Neural crest cell (in vitro differentiated cells): ENCODE results near the gene IL1A. TPM values are rescaled to one million over a fixed set of nuclear protein-coding genes. Genes with fewer than 3 reads are reported as not detected.

Experiments
- DNase-seq: peaks from one replicate; pipeline ENCODE4 v3.0.0; 2021; ENCODE audit warnings: low read depth, mixed read lengths, low spot score
- H3K27ac Mint-ChIP-seq: one replicate; pipeline ENCODE4 v1.8.0; 2021; ENCODE audit warnings: mild to moderate bottlenecking, mixed read lengths; ENCODE audit not compliant: unreplicated experiment
- H3K27me3 Mint-ChIP-seq: 2 replicates; pipeline ENCODE4 v1.8.0; 2021; ENCODE audit warnings: low read depth, mild to moderate bottlenecking, mixed read lengths
- H3K36me3 Mint-ChIP-seq: 2 replicates; pipeline ENCODE4 v1.8.0; 2021; ENCODE audit warnings: low read depth, mild to moderate bottlenecking, mixed read lengths
- H3K4me1 Mint-ChIP-seq: 2 replicates; pipeline ENCODE4 v1.8.0; 2021; ENCODE audit warnings: mixed read lengths
- H3K4me3 Mint-ChIP-seq: one replicate; pipeline ENCODE4 v1.8.0; 2021; ENCODE audit warnings: mild to moderate bottlenecking, mixed read lengths
- H3K9me3 Mint-ChIP-seq: 2 replicates; pipeline ENCODE4 v1.8.0; 2021; ENCODE audit warnings: mixed read lengths
- total RNA-seq: library from RNA; stranded (reverse); gene quantifications from 2 replicates; pipeline ENCODE4 v1.2.1, GENCODE V29; 2021
- TF ChIP-seq, protein P1 (sequence below): fragments of 200-600 bp; sonication (generic); conservative IDR thresholded peaks from 2 replicates; pipeline ENCODE4 v1.5.0; 2021; ENCODE audit warnings: antibody characterized with exemption, mild to moderate bottlenecking

The IL1A gene
- total RNA-seq, 1 donor from 2014 or later, result not detected

- Mint-ChIP-seq H3K9me3 (no peaks in the 10 kb centered on the region), H3K27ac (no peak overlapping the region), H3K4me3 (peak overlapping the region; percentile 100), H3K36me3 (no peaks in the 10 kb centered on the region), H3K4me1 (peaks cover 30% of the 10 kb centered on the region), H3K27me3 (no peaks in the 10 kb centered on the region)
- TF ChIP-seq, protein P1, sequence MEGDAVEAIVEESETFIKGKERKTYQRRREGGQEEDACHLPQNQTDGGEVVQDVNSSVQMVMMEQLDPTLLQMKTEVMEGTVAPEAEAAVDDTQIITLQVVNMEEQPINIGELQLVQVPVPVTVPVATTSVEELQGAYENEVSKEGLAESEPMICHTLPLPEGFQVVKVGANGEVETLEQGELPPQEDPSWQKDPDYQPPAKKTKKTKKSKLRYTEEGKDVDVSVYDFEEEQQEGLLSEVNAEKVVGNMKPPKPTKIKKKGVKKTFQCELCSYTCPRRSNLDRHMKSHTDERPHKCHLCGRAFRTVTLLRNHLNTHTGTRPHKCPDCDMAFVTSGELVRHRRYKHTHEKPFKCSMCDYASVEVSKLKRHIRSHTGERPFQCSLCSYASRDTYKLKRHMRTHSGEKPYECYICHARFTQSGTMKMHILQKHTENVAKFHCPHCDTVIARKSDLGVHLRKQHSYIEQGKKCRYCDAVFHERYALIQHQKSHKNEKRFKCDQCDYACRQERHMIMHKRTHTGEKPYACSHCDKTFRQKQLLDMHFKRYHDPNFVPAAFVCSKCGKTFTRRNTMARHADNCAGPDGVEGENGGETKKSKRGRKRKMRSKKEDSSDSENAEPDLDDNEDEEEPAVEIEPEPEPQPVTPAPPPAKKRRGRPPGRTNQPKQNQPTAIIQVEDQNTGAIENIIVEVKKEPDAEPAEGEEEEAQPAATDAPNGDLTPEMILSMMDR, result no peak
- no peak for DNase-seq
Measured at GRCh38 chr2:112765251-112765650, 19.0 kb downstream of the IL1A start.

- DNase-seq, result peak; percentile 85
- Mint-ChIP-seq H3K4me1 (peaks cover 30% of the 10 kb centered on the region), H3K4me3 (peak within 1 kb of the TSS; percentile 100), H3K27me3 (no peaks in the 10 kb centered on the region), H3K27ac (peak within 1 kb of the TSS; percentile 98), H3K9me3 (no peaks in the 10 kb centered on the region), H3K36me3 (no peaks in the 10 kb centered on the region)
- TF ChIP-seq, protein P1, result no peak
Measured at GRCh38 chr2:112764071-112765044, 19.9 kb downstream of the IL1A start, which contains the start of gene CKAP2L. CKAP2L (minus strand) TSS chr2:112764609; CDS start chr2:112764598, 11 bp downstream.

DNA sequence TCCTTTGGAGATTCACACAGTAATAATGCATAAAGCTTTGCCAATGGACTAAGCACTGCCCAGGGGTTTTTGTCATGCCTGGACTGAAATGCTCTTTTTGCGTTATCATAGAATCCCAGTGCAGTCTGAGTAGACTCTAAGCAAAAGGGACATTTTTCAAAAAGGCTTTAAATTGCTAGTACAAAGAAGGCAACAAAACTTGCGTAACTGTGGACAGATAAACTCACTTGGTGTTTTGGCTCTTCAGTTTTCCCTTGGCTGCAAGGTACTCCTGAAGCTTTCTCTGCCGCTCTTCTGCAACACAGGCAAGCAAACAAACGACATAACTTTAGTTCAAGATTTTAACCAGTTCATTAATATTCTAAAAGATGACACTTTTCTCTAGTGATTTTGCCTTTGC is 22.0 kb downstream of the IL1A start:
- Mint-ChIP-seq H3K9me3 (no peaks in the 10 kb centered on the region), H3K27me3 (no peaks in the 10 kb centered on the region), H3K27ac (no peak overlapping the region), H3K4me1 (peaks cover 30% of the 10 kb centered on the region), H3K36me3 (peaks cover 2% of the 10 kb centered on the region), H3K4me3 (peak overlapping the region; percentile 100)
- no peak for DNase-seq
- TF ChIP-seq, protein P1, result no peak

- Mint-ChIP-seq H3K9me3 (no peaks in the 10 kb centered on the region), H3K36me3 (peaks cover 8% of the 10 kb centered on the region), H3K4me1 (peaks cover 25% of the 10 kb centered on the region), H3K27me3 (no peaks in the 10 kb centered on the region), H3K27ac (no peak overlapping the region), H3K4me3 (no peak overlapping the region)
- no peak for DNase-seq
- TF ChIP-seq, protein P1, result no peak
Measured at GRCh38 chr2:112760149-112760548, 24.1 kb downstream of the IL1A start.

DNA sequence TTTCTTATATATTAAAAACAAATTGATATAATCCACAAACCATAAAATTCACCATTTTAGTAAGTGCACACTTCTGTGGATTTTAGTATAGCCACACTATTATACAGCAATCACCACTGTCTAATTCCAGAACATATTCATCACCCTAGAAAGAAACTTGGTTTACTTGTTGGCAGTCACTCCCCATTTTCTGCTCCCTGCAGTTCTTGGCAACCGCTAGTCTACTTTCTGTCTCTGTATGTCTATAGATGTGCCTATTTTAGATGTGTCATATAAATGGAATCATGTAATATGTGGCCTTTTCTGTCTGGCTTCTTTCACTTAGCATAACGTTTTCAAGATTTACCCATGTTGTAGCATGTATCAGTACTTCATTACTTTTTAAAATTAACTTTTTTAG is 25.6 kb downstream of the IL1A start:
- Mint-ChIP-seq H3K4me1 (peaks cover 18% of the 10 kb centered on the region), H3K4me3 (no peak overlapping the region), H3K9me3 (no peaks in the 10 kb centered on the region), H3K27ac (no peak overlapping the region), H3K27me3 (no peaks in the 10 kb centered on the region), H3K36me3 (peaks cover 20% of the 10 kb centered on the region)
- DNase-seq, result no peak
- TF ChIP-seq, protein P1, result no peak
